H1 (cell line): ENCODE data around the gene SPDEF. TPM values are rescaled to one million over a fixed set of nuclear protein-coding genes. Genes with fewer than 3 reads are reported as not detected.

Source experiments
- CTCF ChIA-PET: fragments of 300-600 bp; sonication (Branson Sonifier 250); formaldehyde crosslinking; loops from one replicate; lab custom pipeline; 2021; ENCODE audit not compliant: partially characterized antibody; lab: Charles Lee
- POLR2A ChIA-PET: fragments of 300-600 bp; sonication (Branson Sonifier 250); formaldehyde crosslinking; loops from one replicate; lab custom pipeline; 2021; ENCODE audit warnings: inconsistent platforms; ENCODE audit not compliant: partially characterized antibody; lab: Charles Lee
- DNase-seq, 2 experiments: peaks; one replicate each; pipeline versions ENCODE4 v3.0.0 to v3.0.0-alpha.2; 2010 to 2022; ENCODE audit warnings: low spot score in 2 of 2, low read depth in 1 of 2, mixed read lengths in 1 of 2
- FAIRE-seq: peaks from 2 replicates; lab custom pipeline; 2011; peaks lifted over from hg19 to GRCh38; lab: Jason Lieb, UNC
- H2AFZ ChIP-seq: 2 replicates; pipeline ENCODE4 v1.8.1; 2012; ENCODE audit warnings: low read length, inconsistent platforms
- H2AK5ac ChIP-seq: 2 replicates; pipeline ENCODE4 v1.6.1; 2013; ENCODE audit warnings: low read depth, low read length
- H2BK120ac ChIP-seq: replicated peaks from 2 replicates; pipeline ENCODE3; 2013; ENCODE audit warnings: low read depth, low read length, inconsistent platforms
- H2BK12ac ChIP-seq: 2 replicates; pipeline ENCODE4 v1.6.1; 2013; ENCODE audit warnings: low read depth, low read length
- H2BK15ac ChIP-seq: 2 replicates; pipeline ENCODE4 v1.6.1; 2013; ENCODE audit warnings: low read length
- H2BK20ac ChIP-seq: 2 replicates; pipeline ENCODE4 v1.6.1; 2013; ENCODE audit warnings: low read length
- H2BK5ac ChIP-seq: 2 replicates; pipeline ENCODE4 v1.6.1; 2013; ENCODE audit warnings: low read depth, low read length
- H3K14ac ChIP-seq: 2 replicates; pipeline ENCODE4 v1.6.1; 2013; ENCODE audit warnings: inconsistent platforms; ENCODE audit not compliant: insufficient read length
- H3K18ac ChIP-seq: 2 replicates; pipeline ENCODE4 v1.6.1; 2013; ENCODE audit warnings: low read length; ENCODE audit errors: extremely low read depth
- H3K23ac ChIP-seq: 2 replicates; pipeline ENCODE4 v1.6.1; 2013; ENCODE audit warnings: inconsistent platforms; ENCODE audit not compliant: insufficient read length
- H3K23me2 ChIP-seq: 2 replicates; pipeline ENCODE4 v1.6.1; 2013; ENCODE audit warnings: low read depth, low read length
- H3K27ac ChIP-seq: 2 replicates; pipeline ENCODE4 v1.6.1; 2011; ENCODE audit warnings: low read depth, low read length, inconsistent platforms
- H3K27me3 ChIP-seq, 4 experiments: replicated peaks in 1 of 4; 1 replicate in 1 of 4; 2 replicates in 3 of 4; pipeline versions ENCODE4 v1.6.1 to v1.8.1; 2011 to 2013; ENCODE audit warnings: low read length in 3 of 4, mild to moderate bottlenecking in 3 of 4, inconsistent platforms in 2 of 4, mixed read lengths in 2 of 4, moderate library complexity in 1 of 4; ENCODE audit not compliant: control insufficient read depth in 3 of 4, insufficient read depth in 3 of 4; ENCODE audit errors: extremely low read depth in 1 of 4
- H3K36me3 ChIP-seq, 4 experiments: 2 replicates each; pipeline versions ENCODE4 v1.6.1 to v1.8.1; 2011 to 2013; ENCODE audit warnings: mild to moderate bottlenecking in 4 of 4, low read length in 3 of 4, moderate library complexity in 2 of 4, control low read depth in 1 of 4, inconsistent platforms in 1 of 4; ENCODE audit not compliant: insufficient read depth in 4 of 4, control insufficient read depth in 2 of 4
- H3K4ac ChIP-seq: replicated peaks from 2 replicates; pipeline ENCODE3; 2013; ENCODE audit warnings: low read length, low read depth, mixed read lengths, inconsistent platforms; ENCODE audit not compliant: insufficient read length
- H3K4me1 ChIP-seq, 4 experiments: replicated peaks in 1 of 4; 1 replicate in 1 of 4; 2 replicates in 3 of 4; pipeline versions ENCODE4 v1.6.1 to v1.8.1; 2011 to 2013; ENCODE audit warnings: low read length in 3 of 4, inconsistent platforms in 2 of 4, mixed read lengths in 1 of 4; ENCODE audit not compliant: insufficient read depth in 4 of 4, control insufficient read depth in 3 of 4
- H3K4me2 ChIP-seq, 2 experiments: 2 replicates each; pipeline versions ENCODE4 v1.6.1 to v1.8.1; 2011 to 2013; ENCODE audit warnings: low read depth in 2 of 2, low read length in 2 of 2, control low read depth in 1 of 2, inconsistent platforms in 1 of 2, mild to moderate bottlenecking in 1 of 2; ENCODE audit not compliant: insufficient read depth in 1 of 2
- H3K4me3 ChIP-seq, 4 experiments: fragments of 200-600, 300-600 bp in 1 of 4; sonication (generic), shearing (Covaris generic), sonication (Bioruptor Twin) in 1 of 4; 2 replicates each; pipeline versions ENCODE4 v1.5.1 to v1.8.1; 2011 to 2016; ENCODE audit warnings: low read length in 4 of 4, low read depth in 3 of 4, control low read depth in 2 of 4, inconsistent platforms in 2 of 4, mild to moderate bottlenecking in 2 of 4, mixed read lengths in 1 of 4, moderate library complexity in 1 of 4; ENCODE audit not compliant: insufficient read depth in 2 of 4; ENCODE audit errors: extremely low read depth in 1 of 4
- H3K56ac ChIP-seq: replicated peaks from 2 replicates; pipeline ENCODE3; 2013; ENCODE audit warnings: low read depth, mild to moderate bottlenecking, mixed read lengths, low read length, inconsistent platforms; ENCODE audit not compliant: insufficient read length
- H3K79me1 ChIP-seq: 2 replicates; pipeline ENCODE4 v1.6.1; 2013; ENCODE audit warnings: low read depth, low read length, control low read depth
- H3K79me2 ChIP-seq, 2 experiments: 2 replicates each; pipeline versions ENCODE4 v1.6.1 to v1.8.1; 2012 to 2013; ENCODE audit warnings: low read length in 2 of 2, mild to moderate bottlenecking in 2 of 2, inconsistent platforms in 1 of 2; ENCODE audit not compliant: insufficient read depth in 2 of 2, control insufficient read depth in 1 of 2
- H3K9ac ChIP-seq, 4 experiments: replicated peaks in 1 of 4; 1 replicate in 1 of 4; 2 replicates in 3 of 4; pipeline versions ENCODE4 v1.6.1 to v1.8.1; 2011 to 2013; ENCODE audit warnings: low read depth in 3 of 4, low read length in 3 of 4, control low read depth in 2 of 4, mild to moderate bottlenecking in 2 of 4, moderate library complexity in 2 of 4, inconsistent platforms in 1 of 4; ENCODE audit errors: extremely low read depth in 1 of 4
- H3K9me3 ChIP-seq, 2 experiments: 2 replicates each; pipeline versions ENCODE4 v1.6.1 to v1.8.1; 2012 to 2013; ENCODE audit warnings: mild to moderate bottlenecking in 2 of 2, moderate library complexity in 2 of 2, control low read depth in 1 of 2, inconsistent platforms in 1 of 2, low read depth in 1 of 2, low read length in 1 of 2, mixed read lengths in 1 of 2; ENCODE audit not compliant: insufficient read depth in 2 of 2
- H4K20me1 ChIP-seq, 2 experiments: replicated peaks in 1 of 2; 2 replicates each; pipeline versions ENCODE3 to v1.8.1; 2011 to 2013; ENCODE audit warnings: inconsistent platforms in 2 of 2, low read length in 2 of 2, mild to moderate bottlenecking in 1 of 2; ENCODE audit not compliant: insufficient read depth in 2 of 2, control insufficient read depth in 1 of 2
- H4K5ac ChIP-seq: 2 replicates; pipeline ENCODE4 v1.6.1; 2013; ENCODE audit warnings: low read length, low read depth, mixed read lengths, inconsistent platforms; ENCODE audit not compliant: insufficient read length
- H4K8ac ChIP-seq: 2 replicates; pipeline ENCODE4 v1.8.0; 2013; ENCODE audit warnings: mild to moderate bottlenecking, moderate library complexity, low read length, inconsistent platforms; ENCODE audit not compliant: insufficient read depth; ENCODE audit errors: extremely low read depth
- H4K91ac ChIP-seq: replicated peaks from 2 replicates; pipeline ENCODE3; 2013; ENCODE audit warnings: low read length, mixed read lengths, inconsistent platforms; ENCODE audit not compliant: insufficient read length
- ATF3 ChIP-seq: IDR thresholded peaks from 2 replicates; pipeline ENCODE4 v1.6.1; 2011; ENCODE audit warnings: low read depth, mild to moderate bottlenecking, low read length; ENCODE audit not compliant: insufficient read depth
- KDM5A ChIP-seq: fragments of 200-600 bp; IDR thresholded peaks from 2 replicates; pipeline ENCODE4 v1.7.1; 2012; ENCODE audit warnings: mild to moderate bottlenecking, low read length, inconsistent platforms, mixed read lengths
- NANOG ChIP-seq: IDR thresholded peaks from 2 replicates; pipeline ENCODE4 v1.6.1; 2011; ENCODE audit warnings: low read length, low read depth, mild to moderate bottlenecking, inconsistent platforms; ENCODE audit not compliant: insufficient read depth, poor library complexity, severe bottlenecking
- NRF1 ChIP-seq: IDR thresholded peaks from 2 replicates; pipeline ENCODE4 v1.6.1; 2011; ENCODE audit warnings: mild to moderate bottlenecking, low read depth, low read length, improper control_type of control experiment
- SIX5 ChIP-seq: IDR thresholded peaks from 2 replicates; pipeline ENCODE4 v1.6.1; 2011; ENCODE audit warnings: mild to moderate bottlenecking, low read depth, low read length
- TAF1 ChIP-seq: IDR thresholded peaks from 2 replicates; pipeline ENCODE4 v1.6.1; 2011; ENCODE audit warnings: mild to moderate bottlenecking, low read depth, low read length
- YY1 ChIP-seq: IDR thresholded peaks from 2 replicates; pipeline ENCODE4 v1.6.1; 2011; ENCODE audit warnings: low read depth, mild to moderate bottlenecking, low read length
- WGBS, 2 experiments: shearing (Covaris generic) in 1 of 2; methylation state at CpG; one replicate each; pipeline versions ENCODE4 v1.1.6 to v1.1.7; 2013 to 2015; ENCODE audit warnings: low lambda C conversion rate in 2 of 2, mixed read lengths in 2 of 2, inconsistent platforms in 1 of 2, low coverage in 1 of 2, missing lambda C conversion rate in 1 of 2; ENCODE audit not compliant: insufficient replicate concordance in 2 of 2, insufficient coverage in 1 of 2, insufficient read length in 1 of 2; ENCODE audit errors: extremely low coverage in 1 of 2, missing lambda C conversion rate in 1 of 2; 5-methylcytosine and 5-hydroxymethylcytosine counted together
- polyA plus RNA-seq, 7 experiments: library from polyadenylated mRNA; depleted of rRNA in 3 of 7; stranded (reverse) in 5 of 7; unstranded in 2 of 7; fragments of >200 nt in 5 of 7; fragments of 200-250 nt in 2 of 7; gene quantifications; 1 replicate in 5 of 7; 2 replicates in 1 of 7; 4 replicates in 1 of 7; pipeline versions ENCODE4 v1.2.1 to v1.2.3, GENCODE V29; 2011 to 2013; ENCODE audit warnings: missing spikeins in 2 of 7, mixed read lengths in 2 of 7
- total RNA-seq: library from RNA; stranded (reverse); fragmentation: NEBNext Ultra II Directional; extraction: Animal tissue kit (Norgen Biotek cat#: 25700); gene quantifications from 2 replicates; pipeline ENCODE4 v1.2.1, GENCODE V29; 2021

SPDEF gene
- total and polyA plus RNA-seq, 2 of the 8 experiments (the other 6 are each of a cell fraction or from before 2014, with no cell fraction given), result 0.15 to 0.30 TPM

DNA sequence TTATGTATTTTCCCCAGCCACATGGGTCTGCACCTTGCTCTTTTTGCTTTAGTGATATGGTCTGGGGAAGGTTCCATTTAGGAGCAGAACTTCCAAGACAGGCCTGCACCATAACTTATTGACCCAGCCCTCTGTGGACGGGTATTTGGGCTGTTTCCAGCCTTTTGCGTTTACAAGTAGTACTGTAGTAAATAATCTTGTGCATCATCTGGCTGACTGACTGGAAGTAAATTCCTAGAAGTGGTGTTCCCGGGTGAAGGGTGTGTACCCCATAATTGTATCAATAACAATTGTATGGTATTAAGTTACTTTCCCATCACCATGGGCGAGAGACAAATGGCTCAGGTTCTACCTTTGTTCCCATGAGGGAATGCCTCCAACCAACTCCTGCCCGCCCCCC lies 31.6 kb downstream of the SPDEF start:
- Histone ChIP-seq H2BK5ac (no peak overlapping the region), H3K23me2 (no peaks in the 10 kb centered on the region; the same call in 1 of the 2 replicates), H3K56ac (no peak overlapping the region), H3K36me3 (no peaks in the 10 kb centered on the region), H2BK12ac (no peak overlapping the region), H3K14ac (no peak overlapping the region), H3K27ac (no peak overlapping the region), H3K4ac (no peak overlapping the region), H4K8ac (no peak overlapping the region), H2AFZ (no peak overlapping the region), H2BK15ac (no peak overlapping the region), H4K5ac (no peak overlapping the region), H4K20me1 (no peaks in the 10 kb centered on the region), H3K23ac (no peak overlapping the region), H3K9ac (no peak overlapping the region), H3K18ac (no peak overlapping the region), H3K79me1 (no peaks in the 10 kb centered on the region), H3K4me2 (no peak overlapping the region), H3K4me3 (no peak overlapping the region), H2BK120ac (no peak overlapping the region), H2BK20ac (no peak overlapping the region), H3K27me3 (no peaks in the 10 kb centered on the region), H3K79me2 (no peaks in the 10 kb centered on the region), H3K9me3 (no peaks in the 10 kb centered on the region), H4K91ac (no peak overlapping the region), H2AK5ac (no peak overlapping the region), H3K4me1 (peaks cover 3 to 20% (median 9%) of the 10 kb centered on the region in 4 experiments)
- WGBS, 2 experiments, result 88% methylated on average over 5 of the region's 5 CpGs; no CpG with 5 or more reads in 1 of the 2 experiments
- ChIA-PET POLR2A (no interaction called here), CTCF (interaction anchor here (2.4 to 8.4 kb wide), 2 partner anchors 65 to 87 kb away, joined by 17 to 79 read pairs; no protein-coding TSS in a partner anchor)
- DNase-seq (no peak), FAIRE-seq (no peak)
- no peak for TF ChIP-seq NRF1
- no peak for TF ChIP-seq NANOG
- TF ChIP-seq ATF3, result no peak
- TF ChIP-seq YY1, result no peak
- TF ChIP-seq SIX5, result no peak
- no peak for TF ChIP-seq TAF1
- TF ChIP-seq KDM5A, result no peak
